ENCODE results near the gene COL5A1. TPM values are rescaled to one million over a fixed set of nuclear protein-coding genes. Genes with fewer than 3 reads are reported as not detected.

Gene COL5A1
- total RNA-seq, 1 donor = 801 TPM

DNA sequence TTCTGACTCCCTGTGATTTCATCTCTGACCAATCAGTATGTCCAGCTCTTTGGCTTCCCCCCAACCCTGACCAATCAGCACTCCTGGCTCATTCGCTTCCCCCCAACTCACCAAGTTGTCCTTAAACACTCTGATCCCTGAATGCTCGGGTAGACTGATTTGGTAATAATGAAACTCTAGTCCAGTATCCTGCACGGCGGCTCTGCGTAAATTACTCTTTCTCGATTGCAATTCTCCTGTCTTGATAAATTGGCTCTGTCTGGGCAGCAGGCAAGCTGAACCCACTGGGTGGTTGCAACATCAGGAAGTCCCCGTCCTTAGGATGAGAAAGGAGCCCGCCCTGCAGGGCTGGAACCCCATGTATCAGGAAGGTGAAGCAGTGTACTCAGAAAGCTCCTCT is 249.4 kb downstream of the COL5A1 start:
- peaks cover 4% of the 10 kb centered on the region for H3K27me3 ChIP-seq (ENCODE audit: insufficient read depth, low read length)
- TF ChIP-seq, protein P1, sequence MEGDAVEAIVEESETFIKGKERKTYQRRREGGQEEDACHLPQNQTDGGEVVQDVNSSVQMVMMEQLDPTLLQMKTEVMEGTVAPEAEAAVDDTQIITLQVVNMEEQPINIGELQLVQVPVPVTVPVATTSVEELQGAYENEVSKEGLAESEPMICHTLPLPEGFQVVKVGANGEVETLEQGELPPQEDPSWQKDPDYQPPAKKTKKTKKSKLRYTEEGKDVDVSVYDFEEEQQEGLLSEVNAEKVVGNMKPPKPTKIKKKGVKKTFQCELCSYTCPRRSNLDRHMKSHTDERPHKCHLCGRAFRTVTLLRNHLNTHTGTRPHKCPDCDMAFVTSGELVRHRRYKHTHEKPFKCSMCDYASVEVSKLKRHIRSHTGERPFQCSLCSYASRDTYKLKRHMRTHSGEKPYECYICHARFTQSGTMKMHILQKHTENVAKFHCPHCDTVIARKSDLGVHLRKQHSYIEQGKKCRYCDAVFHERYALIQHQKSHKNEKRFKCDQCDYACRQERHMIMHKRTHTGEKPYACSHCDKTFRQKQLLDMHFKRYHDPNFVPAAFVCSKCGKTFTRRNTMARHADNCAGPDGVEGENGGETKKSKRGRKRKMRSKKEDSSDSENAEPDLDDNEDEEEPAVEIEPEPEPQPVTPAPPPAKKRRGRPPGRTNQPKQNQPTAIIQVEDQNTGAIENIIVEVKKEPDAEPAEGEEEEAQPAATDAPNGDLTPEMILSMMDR (IDR thresholded peaks at IDR 0.05; ENCODE audit: extremely low read depth, low read depth, low read length) = no peak
- no peak for DNase-seq (ENCODE audit: insufficient read length, low spot score, missing footprints)
- no peaks in the 10 kb centered on the region for H3K79me2 ChIP-seq (ENCODE audit: insufficient read depth, low read length)
- no peaks in the 10 kb centered on the region for H3K9me3 ChIP-seq (ENCODE audit: low read depth, low read length)
- peaks cover 4% of the 10 kb centered on the region for H3K4me1 ChIP-seq (ENCODE audit: insufficient read depth, low read length)
- H3K36me3 ChIP-seq (ENCODE audit: insufficient read depth, low read length) = no peaks in the 10 kb centered on the region
- no peak overlapping the region for H2AFZ ChIP-seq (ENCODE audit: low read length)
- no peak overlapping the region for H3K4me2 ChIP-seq (ENCODE audit: insufficient read depth, low read length)
- H3K27ac ChIP-seq (ENCODE audit: low read depth, low read length) = no peak overlapping the region
- no peak overlapping the region for H3K4me3 ChIP-seq (ENCODE audit: insufficient read depth, low read length)
- H4K20me1 ChIP-seq (ENCODE audit: insufficient read depth, low read length) = no peaks in the 10 kb centered on the region

DNA sequence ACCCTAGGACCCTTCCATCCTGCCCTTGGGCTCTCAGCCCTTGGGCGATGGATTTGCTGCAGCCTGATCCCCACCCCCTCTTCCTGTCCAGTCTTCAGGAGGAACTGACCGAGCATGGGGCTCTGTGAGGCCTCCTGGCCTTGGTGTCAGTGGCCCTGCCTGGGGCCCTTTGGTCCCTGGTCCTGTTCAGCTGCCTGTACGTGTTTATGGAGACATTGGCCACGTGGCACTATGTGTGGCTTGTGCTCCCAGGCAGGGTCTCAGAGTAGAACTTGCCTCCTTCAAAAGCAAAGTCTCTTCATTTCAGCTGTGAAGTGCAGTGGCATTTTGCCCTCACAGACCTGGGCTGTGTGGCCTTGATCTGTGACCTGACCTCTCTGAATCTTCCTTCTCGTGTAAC is 250.1 kb downstream of the COL5A1 start:
- H3K9me3 ChIP-seq (ENCODE audit: low read depth, low read length) = no peaks in the 10 kb centered on the region
- H4K20me1 ChIP-seq (ENCODE audit: insufficient read depth, low read length) = no peaks in the 10 kb centered on the region
- H3K79me2 ChIP-seq (ENCODE audit: insufficient read depth, low read length) = no peaks in the 10 kb centered on the region
- H3K27ac ChIP-seq (ENCODE audit: low read depth, low read length) = no peak overlapping the region
- TF ChIP-seq, protein P1 (IDR thresholded peaks at IDR 0.05; ENCODE audit: extremely low read depth, low read depth, low read length) = no peak
- peak; percentile 60 for DNase-seq (ENCODE audit: insufficient read length, low spot score, missing footprints)
- H2AFZ ChIP-seq (ENCODE audit: low read length) = no peak overlapping the region
- peaks cover 4% of the 10 kb centered on the region for H3K4me1 ChIP-seq (ENCODE audit: insufficient read depth, low read length)
- H3K4me2 ChIP-seq (ENCODE audit: insufficient read depth, low read length) = no peak overlapping the region
- no peak overlapping the region for H3K4me3 ChIP-seq (ENCODE audit: insufficient read depth, low read length)
- H3K27me3 ChIP-seq (ENCODE audit: insufficient read depth, low read length) = peaks cover 4% of the 10 kb centered on the region
- H3K36me3 ChIP-seq (ENCODE audit: insufficient read depth, low read length) = no peaks in the 10 kb centered on the region

DNA sequence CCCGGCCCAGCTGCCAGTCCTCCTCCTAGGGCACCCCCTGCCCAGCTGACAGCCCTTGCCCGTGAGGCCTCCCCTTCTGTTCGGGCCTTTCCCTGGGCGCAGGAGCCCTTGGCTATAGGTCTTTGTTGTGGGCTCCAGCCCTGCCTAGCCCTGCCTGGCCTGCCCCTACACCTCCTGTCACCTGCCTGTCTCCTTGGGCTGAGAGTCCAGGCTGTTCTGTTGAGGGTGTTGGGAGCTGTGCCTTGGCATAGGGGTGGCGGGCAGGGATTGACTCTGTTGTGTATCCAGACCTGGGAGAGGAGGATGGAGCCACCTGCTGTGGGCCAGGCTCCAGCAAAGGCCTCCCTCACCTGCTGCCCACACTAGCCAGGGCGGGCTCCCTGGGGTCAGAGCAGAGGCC is 250.6 kb downstream of the COL5A1 start:
- Histone ChIP-seq H3K4me3 (ENCODE audit: insufficient read depth, low read length) (no peak overlapping the region), H3K4me2 (ENCODE audit: insufficient read depth, low read length) (no peak overlapping the region), H2AFZ (ENCODE audit: low read length) (no peak overlapping the region), H3K4me1 (ENCODE audit: insufficient read depth, low read length) (peaks cover 4% of the 10 kb centered on the region), H4K20me1 (ENCODE audit: insufficient read depth, low read length) (no peaks in the 10 kb centered on the region), H3K27me3 (ENCODE audit: insufficient read depth, low read length) (peaks cover 3% of the 10 kb centered on the region), H3K9me3 (ENCODE audit: low read depth, low read length) (no peaks in the 10 kb centered on the region), H3K79me2 (ENCODE audit: insufficient read depth, low read length) (no peaks in the 10 kb centered on the region), H3K36me3 (ENCODE audit: insufficient read depth, low read length) (no peaks in the 10 kb centered on the region), H3K27ac (ENCODE audit: low read depth, low read length) (no peak overlapping the region)
- no peak for DNase-seq (ENCODE audit: insufficient read length, low spot score, missing footprints)
- TF ChIP-seq, protein P1 (IDR thresholded peaks at IDR 0.05; ENCODE audit: extremely low read depth, low read depth, low read length) = no peak

DNA sequence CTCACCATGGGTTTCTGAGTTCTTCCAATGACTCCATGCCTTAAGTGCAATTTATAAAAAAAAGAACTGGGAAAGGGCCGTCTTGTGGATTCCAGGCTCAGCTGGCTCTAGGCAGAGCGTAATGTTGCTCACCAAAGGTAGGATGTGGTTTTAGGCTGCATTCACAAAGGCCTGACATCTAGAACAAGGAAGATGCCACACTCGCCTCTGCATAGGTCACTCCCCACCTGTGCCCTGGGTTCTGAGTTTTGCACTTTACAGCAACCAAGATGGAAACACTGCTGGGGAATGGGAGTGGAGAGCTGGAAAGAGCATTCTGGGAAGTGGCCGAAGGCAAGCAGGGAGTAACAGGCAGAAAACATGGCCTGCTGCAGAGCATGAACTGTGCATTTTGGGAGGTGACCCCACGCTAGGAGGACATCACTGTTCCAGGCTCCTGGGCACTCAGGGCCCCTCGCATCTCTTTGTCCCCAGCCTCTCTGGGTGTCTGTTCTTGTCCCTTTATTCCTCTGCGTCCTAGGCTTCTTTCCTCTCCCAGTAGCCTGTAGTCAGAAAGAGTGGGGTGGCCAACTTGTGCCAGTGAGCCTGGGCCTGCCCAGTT is 251.3 kb downstream of the COL5A1 start:
- no peak overlapping the region for H3K4me2 ChIP-seq (ENCODE audit: insufficient read depth, low read length)
- TF ChIP-seq, protein P1 (IDR thresholded peaks at IDR 0.05; ENCODE audit: extremely low read depth, low read depth, low read length) = no peak

More for the DNA sequence above, 251.3 kb downstream of the COL5A1 start:
- Histone ChIP-seq H3K27me3 (ENCODE audit: insufficient read depth, low read length) (peaks cover under 1% of the 10 kb centered on the region), H3K4me1 (ENCODE audit: insufficient read depth, low read length) (peaks cover 4% of the 10 kb centered on the region), H3K79me2 (ENCODE audit: insufficient read depth, low read length) (no peaks in the 10 kb centered on the region), H3K9me3 (ENCODE audit: low read depth, low read length) (no peaks in the 10 kb centered on the region), H4K20me1 (ENCODE audit: insufficient read depth, low read length) (no peaks in the 10 kb centered on the region), H2AFZ (ENCODE audit: low read length) (no peak overlapping the region), H3K4me3 (ENCODE audit: insufficient read depth, low read length) (no peak overlapping the region), H3K36me3 (ENCODE audit: insufficient read depth, low read length) (no peaks in the 10 kb centered on the region), H3K27ac (ENCODE audit: low read depth, low read length) (no peak overlapping the region)
- DNase-seq (ENCODE audit: insufficient read length, low spot score, missing footprints) = peak; percentile 58

Small RNAs within 50 kb of the gene (small RNA-seq; reads per million reads assigned to genes)
- gene AL603650.1 (not detected), gene MIR3689A (not detected), gene MIR3689B (not detected), gene MIR3689C (not detected), gene MIR3689D1 (not detected), gene MIR3689D2 (not detected), gene MIR3689E (not detected), gene MIR3689F (not detected)

Other genes starting within 250 kb of the COL5A1 start
- not detected in 2 replicates for gene FCN2, start 239.0 kb downstream of the COL5A1 start, total RNA-seq

All from osteoblast (primary cell).